Measurements from ENCODE around the gene CHCHD2.

DNA sequence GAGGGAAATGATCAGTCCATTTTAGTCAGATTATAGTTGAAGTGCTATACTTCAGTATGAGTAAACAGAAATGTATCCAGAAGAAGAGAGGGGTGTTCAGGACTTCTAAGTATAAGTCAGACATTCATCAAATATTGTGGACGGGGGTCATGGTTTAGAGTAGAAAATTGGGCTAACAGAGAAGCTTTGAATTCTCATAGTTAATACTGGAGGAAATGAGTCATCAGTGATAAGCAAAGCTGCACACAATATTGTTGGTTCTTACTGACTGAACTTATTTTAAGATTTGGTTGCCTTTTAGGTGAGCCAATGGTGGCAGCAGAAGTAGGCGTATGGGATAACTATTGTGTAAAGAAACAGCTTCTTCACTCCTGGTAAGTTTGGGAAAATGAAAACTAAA, 43.9 kb downstream of the CHCHD2 start:
- TF ChIP-seq OSR1 (CRISPR knock-in tag; IDR thresholded peaks at IDR 0.05) (no peak), SNAI2 (CRISPR knock-in tag; IDR thresholded peaks at IDR 0.05) (no peak), ZFP30 (CRISPR knock-in tag; IDR thresholded peaks at IDR 0.05) (no peak), CSRNP3 (CRISPR knock-in tag; IDR thresholded peaks at IDR 0.05) (no peak), ZC3H10 (CRISPR knock-in tag; IDR thresholded peaks at IDR 0.05) (no peak), ISL1 (CRISPR knock-in tag; IDR thresholded peaks at IDR 0.05) (peak; percentile 39), ZNF8 (CRISPR knock-in tag; IDR thresholded peaks at IDR 0.05) (no peak; the same call in 1 of the 2 replicates), CSDC2 (CRISPR knock-in tag; IDR thresholded peaks at IDR 0.05) (no peak), BACH2 (CRISPR knock-in tag; IDR thresholded peaks at IDR 0.05; ENCODE audit: borderline replicate concordance) (no peak)
- TF ChIP-seq, protein P1, sequence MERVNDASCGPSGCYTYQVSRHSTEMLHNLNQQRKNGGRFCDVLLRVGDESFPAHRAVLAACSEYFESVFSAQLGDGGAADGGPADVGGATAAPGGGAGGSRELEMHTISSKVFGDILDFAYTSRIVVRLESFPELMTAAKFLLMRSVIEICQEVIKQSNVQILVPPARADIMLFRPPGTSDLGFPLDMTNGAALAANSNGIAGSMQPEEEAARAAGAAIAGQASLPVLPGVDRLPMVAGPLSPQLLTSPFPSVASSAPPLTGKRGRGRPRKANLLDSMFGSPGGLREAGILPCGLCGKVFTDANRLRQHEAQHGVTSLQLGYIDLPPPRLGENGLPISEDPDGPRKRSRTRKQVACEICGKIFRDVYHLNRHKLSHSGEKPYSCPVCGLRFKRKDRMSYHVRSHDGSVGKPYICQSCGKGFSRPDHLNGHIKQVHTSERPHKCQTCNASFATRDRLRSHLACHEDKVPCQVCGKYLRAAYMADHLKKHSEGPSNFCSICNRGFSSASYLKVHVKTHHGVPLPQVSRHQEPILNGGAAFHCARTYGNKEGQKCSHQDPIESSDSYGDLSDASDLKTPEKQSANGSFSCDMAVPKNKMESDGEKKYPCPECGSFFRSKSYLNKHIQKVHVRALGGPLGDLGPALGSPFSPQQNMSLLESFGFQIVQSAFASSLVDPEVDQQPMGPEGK (CRISPR knock-in tag; IDR thresholded peaks at IDR 0.05; ENCODE audit: borderline replicate concordance) = no peak
- TF ChIP-seq, protein P2, sequence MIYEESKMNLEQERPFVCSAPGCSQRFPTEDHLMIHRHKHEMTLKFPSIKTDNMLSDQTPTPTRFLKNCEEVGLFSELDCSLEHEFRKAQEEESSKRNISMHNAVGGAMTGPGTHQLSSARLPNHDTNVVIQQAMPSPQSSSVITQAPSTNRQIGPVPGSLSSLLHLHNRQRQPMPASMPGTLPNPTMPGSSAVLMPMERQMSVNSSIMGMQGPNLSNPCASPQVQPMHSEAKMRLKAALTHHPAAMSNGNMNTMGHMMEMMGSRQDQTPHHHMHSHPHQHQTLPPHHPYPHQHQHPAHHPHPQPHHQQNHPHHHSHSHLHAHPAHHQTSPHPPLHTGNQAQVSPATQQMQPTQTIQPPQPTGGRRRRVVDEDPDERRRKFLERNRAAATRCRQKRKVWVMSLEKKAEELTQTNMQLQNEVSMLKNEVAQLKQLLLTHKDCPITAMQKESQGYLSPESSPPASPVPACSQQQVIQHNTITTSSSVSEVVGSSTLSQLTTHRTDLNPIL (CRISPR knock-in tag; IDR thresholded peaks at IDR 0.05; ENCODE audit: low read depth) = no peak

All from SK-N-SH treated with all-trans-retinoic acid at 6 μM for 48 hours (cell line).